Nephron progenitor cell (in vitro differentiated cells): ENCODE measurements around the gene DNAI7.

Source experiments
- DNase-seq: peaks from one replicate; pipeline ENCODE4 v3.0.0; 2021
- H3K27ac Mint-ChIP-seq: 2 replicates; pipeline ENCODE4 v1.8.0; 2021; ENCODE audit warnings: mild to moderate bottlenecking, moderate library complexity, mixed read lengths
- H3K27me3 Mint-ChIP-seq: 2 replicates; pipeline ENCODE4 v1.8.0; 2021; ENCODE audit warnings: mild to moderate bottlenecking, low read depth, mixed read lengths; ENCODE audit not compliant: poor library complexity
- H3K36me3 Mint-ChIP-seq: 2 replicates; pipeline ENCODE4 v1.8.0; 2021; ENCODE audit warnings: low read depth, mixed read lengths
- H3K4me1 Mint-ChIP-seq: 2 replicates; pipeline ENCODE4 v1.8.0; 2021; ENCODE audit warnings: mixed read lengths
- H3K4me3 Mint-ChIP-seq: 2 replicates; pipeline ENCODE4 v1.8.0; 2021; ENCODE audit warnings: mild to moderate bottlenecking, moderate library complexity, mixed read lengths
- H3K9me3 Mint-ChIP-seq: 2 replicates; pipeline ENCODE4 v1.8.0; 2021; ENCODE audit warnings: mild to moderate bottlenecking, moderate library complexity, mixed read lengths
- CTCF ChIP-seq: fragments of 200-600 bp; sonication (generic); IDR thresholded peaks from 2 replicates; pipeline ENCODE4 v1.5.0; 2021; ENCODE audit warnings: antibody characterized with exemption

DNAI7 gene

GRCh38 chr12:25200703-25201102 is 5.7 kb upstream of the DNAI7 start:
- no peak for TF ChIP-seq CTCF
- Mint-ChIP-seq H3K9me3 (no peaks in the 10 kb centered on the region), H3K27ac (no peak overlapping the region), H3K4me1 (peaks cover 9% of the 10 kb centered on the region), H3K36me3 (peaks cover 7% of the 10 kb centered on the region), H3K27me3 (no peaks in the 10 kb centered on the region), H3K4me3 (no peak overlapping the region)
- DNase-seq: no peak

- Mint-ChIP-seq H3K4me3 (no peak overlapping the region), H3K9me3 (no peaks in the 10 kb centered on the region), H3K27ac (no peak overlapping the region), H3K27me3 (peaks cover 7% of the 10 kb centered on the region), H3K36me3 (peaks cover 4% of the 10 kb centered on the region), H3K4me1 (peaks cover 26% of the 10 kb centered on the region)
- no peak for DNase-seq
- no peak for TF ChIP-seq CTCF
These were observed 2.6 kb upstream of the DNAI7 start for GRCh38 chr12:25197608-25198007.

- H3K9me3 Mint-ChIP-seq: no peaks in the 10 kb centered on the region
- TF ChIP-seq CTCF: no peak
- H3K36me3 Mint-ChIP-seq: peaks cover 2% of the 10 kb centered on the region
- no peak for DNase-seq
- peaks cover 7% of the 10 kb centered on the region for H3K27me3 Mint-ChIP-seq
- peak overlapping the region; percentile 99 for H3K27ac Mint-ChIP-seq
- H3K4me3 Mint-ChIP-seq: peak overlapping the region; percentile 98
- H3K4me1 Mint-ChIP-seq: peaks cover 26% of the 10 kb centered on the region
These were observed 271 bp downstream of the DNAI7 start for GRCh38 chr12:25194722-25195055.

- TF ChIP-seq CTCF: no peak
- H3K4me3 Mint-ChIP-seq: peak overlapping the region; percentile 98
These were observed 746 bp downstream of the DNAI7 start for GRCh38 chr12:25194214-25194613.

GRCh38 chr12:25190793-25191192 is 4.2 kb downstream of the DNAI7 start:
- no peak overlapping the region for H3K27ac Mint-ChIP-seq
- H3K36me3 Mint-ChIP-seq: no peaks in the 10 kb centered on the region
- H3K4me3 Mint-ChIP-seq: no peak overlapping the region
- peaks cover 18% of the 10 kb centered on the region for H3K4me1 Mint-ChIP-seq
- no peaks in the 10 kb centered on the region for H3K9me3 Mint-ChIP-seq
- no peak for DNase-seq
- TF ChIP-seq CTCF: no peak
- peaks cover 7% of the 10 kb centered on the region for H3K27me3 Mint-ChIP-seq

More at GRCh38 chr12:25194214-25194613, 746 bp downstream of the DNAI7 start:
- Mint-ChIP-seq H3K27ac (peak overlapping the region; percentile 61), H3K9me3 (no peaks in the 10 kb centered on the region), H3K4me1 (peaks cover 26% of the 10 kb centered on the region), H3K27me3 (peaks cover 7% of the 10 kb centered on the region), H3K36me3 (no peaks in the 10 kb centered on the region)
- no peak for DNase-seq

GRCh38 chr12:25189656-25190055 is 5.3 kb downstream of the DNAI7 start:
- Mint-ChIP-seq H3K4me3 (no peak overlapping the region), H3K27ac (no peak overlapping the region), H3K27me3 (no peaks in the 10 kb centered on the region), H3K36me3 (no peaks in the 10 kb centered on the region), H3K9me3 (no peaks in the 10 kb centered on the region), H3K4me1 (peaks cover 7% of the 10 kb centered on the region)
- no peak for TF ChIP-seq CTCF
- no peak for DNase-seq
